ENCODE measurements around the gene DMD. TPM values are rescaled to one million over a fixed set of nuclear protein-coding genes. Genes with fewer than 3 reads are reported as not detected.

DMD gene
- total RNA-seq (2022; extraction: Qiagen RNA extraction), result 0.03 to 0.06 TPM (median 0.03 TPM) in 3 of 5 replicates, not detected in the others

GRCh38 chrX:33211356-33212260 lies at the start of gene DMD:
DMD (minus strand) TSS chrX:33211549; CDS start chrX:33211312, 237 bp downstream.

GRCh38 chrX:31071725-31072124 lies 2139.6 kb downstream of the DMD start, which contains the start of gene FTHL17:
FTHL17 (minus strand) TSS chrX:31072041; CDS start chrX:31071953, 88 bp downstream.

Measured in A549 treated with CORT108297 at 1 μM for 4 hours (cell line).